Activated CD4-positive, alpha-beta T cell treated with anti-CD3 and anti-CD28 coated beads, Interleukin-2, Interleukin-6, amounts not matched to agents 100 ng/mL and 50 ng/mL, durations not matched to agents 16 hours and 8 hours (primary cell): Measurements from ENCODE around the gene POTEH.
"Not testable (repeated sequence)": the region's sequence is repeated elsewhere in the genome, so short reads cannot be mapped to it uniquely, and the experiment has no call there.

Source experiments
- DNase-seq: peaks from one replicate; pipeline ENCODE4 v3.0.0-alpha.2; 2020

POTEH gene

GRCh38 chr22:15738157-15738908 is 48.5 kb downstream of the POTEH start:
- DNase-seq: not testable (repeated sequence)

GRCh38 chr22:15738909-15739391 is 49.1 kb downstream of the POTEH start:
- DNase-seq: not testable (repeated sequence)

- not testable (repeated sequence) for DNase-seq
These were observed 58.0 kb downstream of the POTEH start for GRCh38 chr22:15747636-15748323.

GRCh38 chr22:15749181-15749970 is 59.5 kb downstream of the POTEH start:
- not testable (repeated sequence) for DNase-seq

- DNase-seq: not testable (repeated sequence)
These were observed 69.7 kb downstream of the POTEH start for GRCh38 chr22:15759443-15760097.

GRCh38 chr22:15760388-15761150 is 70.7 kb downstream of the POTEH start:
- DNase-seq: not testable (repeated sequence)

- DNase-seq: not testable (repeated sequence)
These were observed 71.4 kb downstream of the POTEH start for GRCh38 chr22:15761151-15761777.

GRCh38 chr22:15763559-15763958 is 73.7 kb downstream of the POTEH start:
- DNase-seq: not testable (repeated sequence)
